Measurements from ENCODE around the gene PCDHGA10.

DNA sequence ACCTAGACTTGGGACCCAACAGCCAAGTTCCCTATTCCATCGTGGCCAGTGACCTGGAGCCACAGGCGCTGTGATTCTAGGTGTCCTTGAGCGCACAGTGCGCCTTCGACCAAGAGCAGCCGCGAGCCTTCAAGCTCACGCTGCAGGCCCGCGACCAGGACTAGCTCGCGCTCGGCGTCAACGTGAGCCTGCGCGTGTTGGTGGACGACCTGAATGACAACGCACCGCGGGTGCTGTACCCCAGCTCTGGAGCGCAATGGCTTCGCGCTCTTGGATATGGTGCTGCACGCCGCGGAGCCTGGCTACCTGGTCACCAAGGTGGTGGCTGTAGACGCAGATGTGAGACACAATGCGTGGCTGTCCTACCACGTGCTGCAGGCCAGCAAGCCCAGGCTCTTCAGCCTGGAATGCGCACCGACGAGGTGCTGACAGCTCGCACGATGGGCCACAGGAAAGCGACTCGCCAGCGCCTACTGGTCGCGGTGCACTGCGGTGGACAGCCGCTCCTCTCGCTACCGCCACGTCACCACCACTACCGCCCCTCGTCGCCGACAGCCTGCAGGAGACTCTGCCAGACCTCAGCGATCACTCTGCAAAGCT lies 28.9 kb downstream of the PCDHGA10 start:
- no peak for TF ChIP-seq ZKSCAN8 (CRISPR knock-in tag; IDR thresholded peaks at IDR 0.05)
- TF ChIP-seq, protein P1, sequence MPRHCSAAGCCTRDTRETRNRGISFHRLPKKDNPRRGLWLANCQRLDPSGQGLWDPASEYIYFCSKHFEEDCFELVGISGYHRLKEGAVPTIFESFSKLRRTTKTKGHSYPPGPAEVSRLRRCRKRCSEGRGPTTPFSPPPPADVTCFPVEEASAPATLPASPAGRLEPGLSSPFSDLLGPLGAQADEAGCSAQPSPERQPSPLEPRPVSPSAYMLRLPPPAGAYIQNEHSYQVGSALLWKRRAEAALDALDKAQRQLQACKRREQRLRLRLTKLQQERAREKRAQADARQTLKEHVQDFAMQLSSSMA (CRISPR knock-in tag; IDR thresholded peaks at IDR 0.05): no peak
- no peak for TF ChIP-seq MCM2 (IDR thresholded peaks at IDR 0.05; ENCODE audit: low read depth)
- TF ChIP-seq HNRNPUL1 (IDR thresholded peaks at IDR 0.05; ENCODE audit: low read length): no peak
- TF ChIP-seq, protein P2, sequence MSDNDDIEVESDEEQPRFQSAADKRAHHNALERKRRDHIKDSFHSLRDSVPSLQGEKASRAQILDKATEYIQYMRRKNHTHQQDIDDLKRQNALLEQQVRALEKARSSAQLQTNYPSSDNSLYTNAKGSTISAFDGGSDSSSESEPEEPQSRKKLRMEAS (CRISPR knock-in tag; IDR thresholded peaks at IDR 0.05): no peak
- TF ChIP-seq, protein P3, sequence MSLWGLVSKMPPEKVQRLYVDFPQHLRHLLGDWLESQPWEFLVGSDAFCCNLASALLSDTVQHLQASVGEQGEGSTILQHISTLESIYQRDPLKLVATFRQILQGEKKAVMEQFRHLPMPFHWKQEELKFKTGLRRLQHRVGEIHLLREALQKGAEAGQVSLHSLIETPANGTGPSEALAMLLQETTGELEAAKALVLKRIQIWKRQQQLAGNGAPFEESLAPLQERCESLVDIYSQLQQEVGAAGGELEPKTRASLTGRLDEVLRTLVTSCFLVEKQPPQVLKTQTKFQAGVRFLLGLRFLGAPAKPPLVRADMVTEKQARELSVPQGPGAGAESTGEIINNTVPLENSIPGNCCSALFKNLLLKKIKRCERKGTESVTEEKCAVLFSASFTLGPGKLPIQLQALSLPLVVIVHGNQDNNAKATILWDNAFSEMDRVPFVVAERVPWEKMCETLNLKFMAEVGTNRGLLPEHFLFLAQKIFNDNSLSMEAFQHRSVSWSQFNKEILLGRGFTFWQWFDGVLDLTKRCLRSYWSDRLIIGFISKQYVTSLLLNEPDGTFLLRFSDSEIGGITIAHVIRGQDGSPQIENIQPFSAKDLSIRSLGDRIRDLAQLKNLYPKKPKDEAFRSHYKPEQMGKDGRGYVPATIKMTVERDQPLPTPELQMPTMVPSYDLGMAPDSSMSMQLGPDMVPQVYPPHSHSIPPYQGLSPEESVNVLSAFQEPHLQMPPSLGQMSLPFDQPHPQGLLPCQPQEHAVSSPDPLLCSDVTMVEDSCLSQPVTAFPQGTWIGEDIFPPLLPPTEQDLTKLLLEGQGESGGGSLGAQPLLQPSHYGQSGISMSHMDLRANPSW (CRISPR knock-in tag; IDR thresholded peaks at IDR 0.05): no peak
- TF ChIP-seq ETV6 (IDR thresholded peaks at IDR 0.05; ENCODE audit: borderline replicate concordance in 1 of 2, low read depth in 2 of 2, low read length in 1 of 2): no peak
- TF ChIP-seq ETV6 (CRISPR knock-in tag; IDR thresholded peaks at IDR 0.05; ENCODE audit: borderline replicate concordance): no peak
- no peak for TF ChIP-seq CBX8 (IDR thresholded peaks at IDR 0.05; ENCODE audit: borderline replicate concordance, extremely low read depth, low read depth, low read length, poor library complexity, severe bottlenecking)
